ENCODE measurements around the gene ALX3. TPM values are rescaled to one million over a fixed set of nuclear protein-coding genes. Genes with fewer than 3 reads are reported as not detected.

ALX3 gene
- total and polyA plus RNA-seq, 2 of the 8 experiments (the other 6 are each of a cell fraction or from before 2014, with no cell fraction given) = 0.20 TPM; not detected in 1

DNA sequence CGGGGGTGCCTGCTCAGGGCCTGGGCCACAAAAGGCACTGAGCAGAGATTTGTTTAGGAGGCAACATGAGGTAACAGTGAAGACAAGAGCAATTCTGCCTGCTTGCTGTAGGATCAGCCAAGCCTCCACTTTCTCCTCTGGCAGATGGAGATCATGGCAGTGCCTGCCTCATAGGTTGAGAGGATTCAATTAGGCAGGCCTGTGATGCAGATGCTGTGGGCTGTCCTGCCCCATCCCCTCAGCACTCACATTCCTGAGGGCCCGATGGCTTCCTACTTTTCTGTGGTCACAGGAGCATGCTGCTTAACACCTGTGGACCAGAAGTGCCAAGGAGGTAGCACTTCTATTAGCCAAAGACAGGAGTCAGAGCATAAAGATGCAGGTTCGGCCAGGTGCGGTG is 40.6 kb upstream of the ALX3 start:
- CTCF ChIA-PET (ENCODE audit: partially characterized antibody) = interaction anchor here (27.0 to 52.4 kb wide), 2 partner anchors 24 to 57 kb away, joined by 845 to 1450 read pairs; partner anchors contain the start of genes ALX3 and STRIP1
- H3K79me1 ChIP-seq (ENCODE audit: low read depth, low read length) = no peaks in the 10 kb centered on the region
- no peak for FAIRE-seq
- TF ChIP-seq KDM4A (IDR thresholded peaks at IDR 0.05; ENCODE audit: low read depth, low read length, severe bottlenecking) (no peak), GABPA (IDR thresholded peaks at IDR 0.05; ENCODE audit: borderline replicate concordance, insufficient read depth, low read length) (no peak), ZNF274 (IDR thresholded peaks at IDR 0.05; ENCODE audit: borderline replicate concordance, extremely low read depth, low read length) (no peak), POU5F1 (IDR thresholded peaks at IDR 0.05; ENCODE audit: low read depth, low read length) (no peak), POLR2AphosphoS5 (IDR thresholded peaks at IDR 0.05; ENCODE audit: low read depth, low read length) (no peak), CHD2 (IDR thresholded peaks at IDR 0.05; ENCODE audit: low read length) (no peak), SP2 (IDR thresholded peaks at IDR 0.05; ENCODE audit: low read length) (no peak), RFX5 (IDR thresholded peaks at IDR 0.05; ENCODE audit: borderline replicate concordance, low read depth, low read length) (no peak), HDAC6 (IDR thresholded peaks at IDR 0.05; ENCODE audit: low read depth, low read length) (no peak), RBBP5 (IDR thresholded peaks at IDR 0.05; ENCODE audit: borderline replicate concordance, low read depth, low read length) (no peak), SP4 (IDR thresholded peaks at IDR 0.05; ENCODE audit: low read length) (no peak), RAD21 (IDR thresholded peaks at IDR 0.05 in 1 of 2, conservative IDR thresholded peaks at IDR 0.05 in 1 of 2; ENCODE audit: low read depth in 2 of 2, low read length in 2 of 2) (no peak), RXRA (IDR thresholded peaks at IDR 0.05; ENCODE audit: insufficient read depth, low read depth, low read length) (no peak)
- TF ChIP-seq, protein P1, sequence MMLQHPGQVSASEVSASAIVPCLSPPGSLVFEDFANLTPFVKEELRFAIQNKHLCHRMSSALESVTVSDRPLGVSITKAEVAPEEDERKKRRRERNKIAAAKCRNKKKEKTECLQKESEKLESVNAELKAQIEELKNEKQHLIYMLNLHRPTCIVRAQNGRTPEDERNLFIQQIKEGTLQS (IDR thresholded peaks at IDR 0.05; ENCODE audit: insufficient read depth, low read depth, low read length) = no peak
- H3K56ac ChIP-seq (replicated peaks; ENCODE audit: insufficient read length, low read depth, low read length) = no peak overlapping the region
- no peak overlapping the region for H3K18ac ChIP-seq (ENCODE audit: extremely low read depth, low read length)
- H2BK20ac ChIP-seq (ENCODE audit: low read length) = no peak overlapping the region
- H3K9ac ChIP-seq (replicated peaks in 1 of 4; ENCODE audit: extremely low read depth in 1 of 4, low read depth in 3 of 4, low read length in 3 of 4) = no peak overlapping the region
- H3K27ac ChIP-seq (ENCODE audit: low read depth, low read length) = no peak overlapping the region
- no peaks in the 10 kb centered on the region for H3K36me3 ChIP-seq (ENCODE audit: control insufficient read depth in 2 of 4, insufficient read depth in 4 of 4, low read length in 3 of 4)
- H2BK120ac ChIP-seq (replicated peaks; ENCODE audit: low read depth, low read length) = no peak overlapping the region
- no peaks in the 10 kb centered on the region for H3K23me2 ChIP-seq (ENCODE audit: low read depth, low read length)
- H2AFZ ChIP-seq (ENCODE audit: low read length) = no peak overlapping the region
- no peaks in the 10 kb centered on the region; a peak in 2 of 7 replicates for H3K27me3 ChIP-seq (replicated peaks in 1 of 4; ENCODE audit: control insufficient read depth in 3 of 4, extremely low read depth in 1 of 4, insufficient read depth in 3 of 4, low read length in 3 of 4)
- H4K8ac ChIP-seq (ENCODE audit: extremely low read depth, insufficient read depth, low read length) = no peak overlapping the region
- no peak overlapping the region for H3K14ac ChIP-seq (ENCODE audit: insufficient read length)
- DNase-seq (ENCODE audit: low read depth in 1 of 2, low spot score in 2 of 2) = no peak
- H4K20me1 ChIP-seq (replicated peaks in 1 of 2; ENCODE audit: control insufficient read depth in 1 of 2, insufficient read depth in 2 of 2, low read length in 2 of 2) = no peaks in the 10 kb centered on the region
- no peak overlapping the region for H2BK5ac ChIP-seq (ENCODE audit: low read depth, low read length)
- H3K79me2 ChIP-seq (ENCODE audit: control insufficient read depth in 1 of 2, insufficient read depth in 2 of 2, low read length in 2 of 2) = no peaks in the 10 kb centered on the region
- H3K23ac ChIP-seq (ENCODE audit: insufficient read length) = no peak overlapping the region
- no peak overlapping the region for H3K4me2 ChIP-seq (ENCODE audit: insufficient read depth in 1 of 2, low read depth in 2 of 2, low read length in 2 of 2)
- POLR2A ChIA-PET (ENCODE audit: partially characterized antibody) = no interaction called here
- no peak overlapping the region for H4K5ac ChIP-seq (ENCODE audit: insufficient read length, low read depth, low read length)
- no peak overlapping the region for H3K4me3 ChIP-seq (ENCODE audit: extremely low read depth in 1 of 4, insufficient read depth in 2 of 4, low read depth in 3 of 4, low read length in 4 of 4)
- H2BK12ac ChIP-seq (ENCODE audit: low read depth, low read length) = no peak overlapping the region
- H3K9me3 ChIP-seq (ENCODE audit: insufficient read depth in 2 of 2, low read depth in 1 of 2, low read length in 1 of 2) = no peaks in the 10 kb centered on the region
- no peak overlapping the region for H2AK5ac ChIP-seq (ENCODE audit: low read depth, low read length)
- no peak overlapping the region for H3K4ac ChIP-seq (replicated peaks; ENCODE audit: insufficient read length, low read depth, low read length)
- no peak overlapping the region for H2BK15ac ChIP-seq (ENCODE audit: low read length)
- H4K91ac ChIP-seq (replicated peaks; ENCODE audit: insufficient read length, low read length) = no peak overlapping the region
- H3K4me1 ChIP-seq (replicated peaks in 1 of 4; ENCODE audit: control insufficient read depth in 3 of 4, insufficient read depth in 4 of 4, low read length in 3 of 4) = no peaks in the 10 kb centered on the region
- 84% methylated on average over 4 of the region's 4 CpGs; no CpG with 5 or more reads in 1 of the 2 experiments for WGBS, 2 experiments (ENCODE audit: extremely low coverage in 1 of 2, insufficient coverage in 1 of 2, insufficient read length in 1 of 2, insufficient replicate concordance in 2 of 2, low coverage in 1 of 2, low lambda C conversion rate in 2 of 2, missing lambda C conversion rate in 1 of 2)

Measured in H1 (cell line).